GM12891 (cell line): ENCODE data around the gene CADM1.

ENCODE experiments used
- PAX5 ChIP-seq: IDR thresholded peaks from 2 replicates; pipeline ENCODE4 v1.6.1; 2011; ENCODE audit warnings: low read length, moderate library complexity, mild to moderate bottlenecking; ENCODE audit not compliant: insufficient read depth, severe bottlenecking
- POLR2A ChIP-seq: IDR thresholded peaks from 2 replicates; pipeline ENCODE4 v1.6.1; 2011; ENCODE audit warnings: low read depth, low read length, control low read depth
- POLR2AphosphoS5 ChIP-seq: IDR thresholded peaks from 2 replicates; pipeline ENCODE4 v1.6.1; 2011; ENCODE audit warnings: low read depth, low read length, control low read depth
- SPI1 ChIP-seq: IDR thresholded peaks from 2 replicates; pipeline ENCODE4 v1.6.1; 2011; ENCODE audit warnings: low read depth, low read length, control low read depth
- TAF1 ChIP-seq: IDR thresholded peaks from 2 replicates; pipeline ENCODE4 v1.6.1; 2011; ENCODE audit warnings: low read depth, low read length, control low read depth

DNA sequence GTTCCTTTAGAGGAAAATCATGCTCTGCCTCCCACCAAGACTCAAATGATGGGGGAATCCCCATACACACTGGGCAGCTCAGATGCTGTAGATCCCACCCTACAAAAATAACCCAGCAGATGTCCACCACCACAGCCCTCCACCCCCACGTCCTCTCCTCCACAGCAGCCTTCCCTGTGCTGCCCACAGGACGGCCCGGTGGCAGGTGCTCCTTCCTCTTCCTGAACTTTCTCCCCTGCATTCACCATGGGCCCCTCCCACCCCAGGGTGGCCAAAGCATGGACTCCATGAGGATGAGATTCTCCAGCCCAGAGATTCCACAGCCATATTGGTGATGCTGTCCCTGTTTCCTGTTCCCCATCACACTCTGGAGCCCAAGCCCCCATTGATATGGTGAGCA is 368.3 kb downstream of the CADM1 start:
- no peak for TF ChIP-seq POLR2AphosphoS5
- TF ChIP-seq POLR2A, result no peak
- no peak for TF ChIP-seq SPI1
- TF ChIP-seq TAF1, result no peak
- no peak for TF ChIP-seq PAX5
